ENCODE results near the gene NOXO1.
"Not testable (repeated sequence)": the region's sequence is repeated elsewhere in the genome, so short reads cannot be mapped to it uniquely, and the experiment has no call there.

NOXO1 gene

DNA sequence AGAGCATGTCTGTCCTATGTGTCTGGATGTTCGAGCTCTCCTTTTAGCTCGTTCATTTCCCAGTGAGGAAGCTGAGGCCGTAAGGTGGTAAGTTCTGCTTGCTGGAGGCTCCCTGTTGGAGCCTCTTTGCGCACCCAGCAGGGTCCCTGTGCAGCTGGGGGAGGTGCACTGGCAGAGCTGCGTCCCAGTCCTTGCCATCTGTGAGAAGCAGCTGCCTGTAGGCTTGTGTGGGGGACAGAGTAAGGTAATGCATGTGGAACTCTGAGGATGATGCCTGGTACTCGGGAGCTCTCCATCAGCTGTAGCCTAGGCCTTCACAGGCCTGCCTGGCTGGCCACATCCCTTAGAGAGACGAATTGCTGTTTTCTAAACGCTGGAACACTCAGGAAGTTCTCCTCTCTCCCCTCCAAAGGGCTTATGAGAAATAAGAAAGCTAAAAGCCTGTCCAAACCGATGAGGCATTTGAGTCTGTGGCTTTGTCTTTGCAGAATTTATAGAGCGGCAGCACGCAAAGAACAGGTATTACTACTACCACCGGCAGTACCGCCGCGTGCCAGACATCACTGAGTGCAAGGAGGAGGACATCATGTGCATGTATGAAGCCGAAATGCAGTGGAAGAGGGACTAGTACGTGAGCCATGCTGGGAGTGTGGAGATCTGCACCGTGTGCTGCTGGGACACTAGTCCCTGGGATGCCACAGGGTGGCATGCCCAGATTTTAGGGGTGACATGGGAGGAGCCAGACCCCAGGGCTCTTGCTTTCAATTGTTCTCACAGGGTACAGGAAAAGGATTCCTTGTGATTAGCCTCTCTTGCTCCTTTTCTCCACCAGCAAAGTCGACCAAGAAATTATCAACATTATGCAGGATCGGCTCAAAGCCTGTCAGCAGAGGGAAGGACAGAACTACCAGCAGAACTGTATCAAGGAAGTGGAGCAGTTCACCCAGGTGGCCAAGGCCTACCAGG, 20.3 kb downstream of the NOXO1 start:
- peak; percentile 44 for DNase-seq

DNA sequence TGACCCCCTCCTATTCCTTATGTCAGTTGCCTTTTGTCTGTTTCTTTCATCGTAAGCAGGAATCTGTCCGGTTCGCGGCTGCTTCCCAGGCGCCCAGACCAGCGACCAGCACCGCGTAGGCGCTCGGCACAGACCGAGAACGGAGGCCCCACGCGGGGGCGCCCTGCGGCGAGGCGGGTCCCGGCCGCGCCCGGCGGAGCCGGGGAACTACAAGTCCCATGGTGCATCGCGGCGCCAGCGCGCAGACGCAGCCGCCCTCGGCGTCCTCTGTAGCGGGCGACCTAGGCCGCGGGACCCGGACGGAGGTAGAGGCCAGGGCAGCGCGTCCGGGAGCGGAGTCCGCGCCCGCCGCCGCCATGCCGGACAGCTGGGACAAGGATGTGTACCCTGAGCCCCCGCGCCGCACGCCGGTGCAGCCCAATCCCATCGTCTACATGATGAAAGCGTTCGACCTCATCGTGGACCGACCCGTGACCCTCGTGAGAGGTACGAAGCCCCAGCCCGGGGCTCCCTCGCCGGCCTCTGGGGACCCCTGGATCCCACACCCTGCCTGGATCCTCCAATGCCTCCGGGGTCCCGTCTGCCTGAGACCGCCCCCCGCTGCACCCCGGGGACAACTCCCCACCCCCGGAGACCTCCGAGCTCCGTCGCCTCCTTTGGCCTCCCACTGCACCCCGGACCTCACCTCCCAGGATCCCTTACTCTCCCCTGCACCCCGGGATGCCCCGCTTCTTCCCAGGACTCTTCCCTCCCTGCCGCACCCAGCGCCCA, 21.8 kb downstream of the NOXO1 start, which contains the start of gene NDUFB10:
NDUFB10 (plus strand) TSS at position 270 of the 771 bp plus-strand sequence; CDS start at position 357, 87 bp downstream.
- DNase-seq = peak; percentile 76

DNA sequence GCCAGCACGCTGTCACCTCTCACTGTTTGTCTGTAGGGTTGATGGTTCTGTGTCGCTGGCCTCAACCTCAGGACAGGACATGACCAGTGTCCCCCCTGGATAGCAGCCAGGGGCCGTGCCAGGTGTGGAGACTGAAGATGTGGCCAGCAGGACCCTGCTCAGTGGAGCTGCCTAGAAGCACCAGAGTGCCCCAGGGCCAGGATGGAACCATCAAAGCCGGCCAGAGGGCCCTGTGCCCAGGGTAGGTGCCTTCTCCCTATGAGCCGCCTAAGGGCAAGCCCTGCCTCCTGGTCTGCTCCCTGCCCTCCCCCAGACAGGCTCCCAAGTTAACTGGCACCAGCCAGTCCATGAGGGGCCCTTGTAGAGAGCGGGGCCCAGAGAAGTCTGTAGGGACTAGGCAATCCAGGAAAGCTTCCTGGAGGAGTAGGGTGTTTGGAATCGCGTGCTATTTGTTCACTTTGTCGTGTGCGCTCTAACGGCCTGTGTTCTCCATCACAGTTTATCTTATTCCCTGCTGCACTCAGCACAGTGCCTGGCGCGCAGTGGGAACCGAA, 22.5 kb downstream of the NOXO1 start:
- DNase-seq = no peak

DNA sequence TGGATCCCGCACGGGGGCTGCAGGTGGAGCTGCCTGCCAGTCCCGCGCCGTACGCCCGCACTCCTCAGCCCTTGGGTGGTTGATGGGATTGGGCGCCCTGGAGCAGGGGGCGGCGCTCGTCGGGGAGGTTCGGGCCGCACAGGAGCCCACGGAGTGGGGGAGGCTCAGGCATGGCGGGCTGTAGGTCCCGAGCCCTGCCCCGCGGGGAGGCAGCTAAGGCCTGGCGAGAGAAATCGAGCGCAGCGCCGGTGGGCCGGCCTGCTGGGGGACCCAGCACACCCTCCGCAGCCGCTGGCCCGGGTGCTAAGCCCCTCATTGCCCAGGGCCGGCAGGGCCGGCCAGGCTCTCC, 23.2 kb downstream of the NOXO1 start:
- not testable (repeated sequence) for DNase-seq

DNA sequence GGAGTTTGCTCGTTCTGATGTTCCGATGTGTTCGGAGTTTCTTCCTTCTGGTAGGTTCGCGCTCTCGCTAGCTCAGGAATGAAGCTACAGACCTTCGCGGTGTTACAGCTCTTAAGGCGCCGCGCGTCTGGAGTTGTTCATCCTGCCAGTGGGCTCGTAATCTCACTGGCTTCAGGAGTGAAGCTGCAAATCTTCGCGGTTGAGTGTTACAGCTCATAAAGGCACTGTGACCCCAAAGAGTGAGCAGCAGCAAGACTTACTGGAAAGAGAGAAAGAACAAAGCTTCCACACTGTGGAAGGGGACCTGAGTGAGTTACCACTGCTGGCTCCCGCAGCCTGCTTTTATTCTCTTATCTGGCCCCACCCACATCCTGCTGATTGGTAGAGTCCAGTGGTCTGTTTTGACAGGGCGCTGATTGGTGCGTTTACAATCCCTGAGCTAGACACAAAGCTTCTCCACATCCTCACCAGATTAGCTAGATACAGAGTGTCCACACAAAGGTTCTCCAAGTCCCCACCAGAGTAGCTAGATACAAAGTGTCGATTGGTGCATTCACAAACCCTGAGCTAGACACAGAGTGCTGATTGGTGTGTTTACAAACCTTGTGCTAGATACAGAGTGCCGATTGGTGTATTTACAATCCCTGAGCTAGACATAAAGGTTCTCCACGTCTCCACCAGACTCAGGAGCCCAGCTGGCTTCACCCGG, 23.7 kb downstream of the NOXO1 start:
- DNase-seq = not testable (repeated sequence)

DNA sequence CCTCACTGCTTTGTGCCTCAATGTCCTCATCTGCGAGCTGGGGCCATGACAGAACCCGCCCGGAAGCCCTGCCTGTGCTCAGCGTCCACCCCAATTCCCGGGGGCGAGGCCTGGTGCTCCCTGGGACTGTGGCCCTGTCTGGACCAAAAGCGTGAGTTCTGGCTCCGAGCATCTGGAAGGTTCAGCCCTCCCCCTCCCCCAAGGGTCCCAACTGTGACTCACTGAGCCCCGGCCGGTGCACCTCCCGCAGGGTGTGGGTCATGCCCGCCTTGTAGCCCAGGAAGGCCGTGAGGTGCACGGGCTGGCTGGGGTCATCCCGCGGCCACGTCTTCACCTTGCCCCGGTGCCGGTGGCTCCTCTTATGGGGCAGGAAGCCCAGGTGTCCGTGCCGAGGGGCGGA, 27.5 kb downstream of the NOXO1 start:
- DNase-seq = no peak

DNA sequence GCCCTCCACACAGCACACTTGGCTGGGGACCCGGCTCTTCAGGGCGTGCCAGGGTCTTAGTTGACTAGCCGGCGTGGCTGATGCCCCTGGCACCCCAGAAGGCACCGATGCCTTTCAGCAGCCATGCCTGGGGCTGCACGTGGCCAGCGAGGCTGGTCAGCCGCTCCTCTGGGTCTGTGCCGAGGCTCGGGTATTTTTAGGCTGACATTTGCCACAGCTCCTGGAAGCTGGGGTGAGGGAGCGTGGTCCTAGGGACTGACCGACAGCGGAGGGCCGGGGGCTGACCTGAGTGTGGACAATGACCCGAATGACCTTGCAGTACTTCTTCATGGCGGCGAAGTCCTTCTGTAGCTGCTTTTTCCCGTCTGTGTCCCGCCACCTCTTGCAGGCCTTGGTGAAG, 30.7 kb downstream of the NOXO1 start:
- DNase-seq = no peak

DNA sequence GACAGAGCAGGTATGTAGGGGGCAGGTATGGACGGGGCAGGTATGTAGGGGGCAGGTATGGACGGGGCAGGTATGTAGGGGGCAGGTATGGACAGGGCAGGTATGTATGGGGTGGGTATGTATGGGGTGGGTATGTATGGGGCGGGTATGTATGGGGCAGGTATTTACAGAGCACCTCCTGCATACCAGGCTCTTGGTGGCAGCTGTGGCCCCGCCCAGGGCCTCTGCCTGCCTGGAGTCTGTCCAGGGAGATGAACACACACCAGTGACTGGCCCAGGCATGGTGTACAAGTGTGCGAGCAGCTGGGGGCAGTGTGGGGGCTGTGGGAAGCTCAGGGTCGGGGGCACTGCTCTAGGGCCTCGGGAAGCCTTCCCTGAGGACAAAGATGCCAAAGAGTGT, 31.2 kb downstream of the NOXO1 start:
- DNase-seq = no peak

DNA sequence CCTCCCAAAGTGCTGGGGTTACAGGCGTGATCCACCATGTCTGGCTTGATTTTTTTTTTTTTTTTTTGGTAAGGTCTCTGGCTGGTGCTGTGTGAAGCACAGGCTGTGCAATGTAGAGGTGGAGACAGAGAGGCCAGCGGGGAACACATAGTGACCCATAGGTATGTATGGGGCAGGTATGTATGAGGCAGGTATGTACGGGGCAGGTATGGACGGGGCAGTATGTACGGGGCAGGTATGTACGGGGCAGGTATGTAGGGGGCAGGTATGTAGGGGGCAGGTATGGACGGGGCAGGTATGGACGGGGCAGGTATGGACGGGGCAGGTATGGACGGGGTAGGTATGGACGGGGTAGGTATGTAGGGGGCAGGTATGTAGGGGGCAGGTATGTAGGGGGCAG, 31.8 kb downstream of the NOXO1 start:
- no peak for DNase-seq

DNA sequence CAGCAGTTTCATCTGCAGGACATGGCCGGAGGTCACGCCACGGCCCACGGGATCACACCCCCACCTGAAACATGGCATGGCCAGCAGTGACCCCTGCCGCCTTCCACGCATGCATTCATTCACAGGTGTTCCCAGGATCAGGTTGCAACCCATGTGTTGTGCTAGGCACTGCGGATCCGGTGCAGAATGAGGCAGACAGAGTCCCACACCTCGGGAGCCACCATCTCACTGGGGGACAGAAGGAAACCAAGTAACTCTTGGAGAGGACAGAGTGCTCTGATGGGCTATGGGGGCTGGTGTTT, 33.9 kb downstream of the NOXO1 start:
- DNase-seq = no peak

DNA sequence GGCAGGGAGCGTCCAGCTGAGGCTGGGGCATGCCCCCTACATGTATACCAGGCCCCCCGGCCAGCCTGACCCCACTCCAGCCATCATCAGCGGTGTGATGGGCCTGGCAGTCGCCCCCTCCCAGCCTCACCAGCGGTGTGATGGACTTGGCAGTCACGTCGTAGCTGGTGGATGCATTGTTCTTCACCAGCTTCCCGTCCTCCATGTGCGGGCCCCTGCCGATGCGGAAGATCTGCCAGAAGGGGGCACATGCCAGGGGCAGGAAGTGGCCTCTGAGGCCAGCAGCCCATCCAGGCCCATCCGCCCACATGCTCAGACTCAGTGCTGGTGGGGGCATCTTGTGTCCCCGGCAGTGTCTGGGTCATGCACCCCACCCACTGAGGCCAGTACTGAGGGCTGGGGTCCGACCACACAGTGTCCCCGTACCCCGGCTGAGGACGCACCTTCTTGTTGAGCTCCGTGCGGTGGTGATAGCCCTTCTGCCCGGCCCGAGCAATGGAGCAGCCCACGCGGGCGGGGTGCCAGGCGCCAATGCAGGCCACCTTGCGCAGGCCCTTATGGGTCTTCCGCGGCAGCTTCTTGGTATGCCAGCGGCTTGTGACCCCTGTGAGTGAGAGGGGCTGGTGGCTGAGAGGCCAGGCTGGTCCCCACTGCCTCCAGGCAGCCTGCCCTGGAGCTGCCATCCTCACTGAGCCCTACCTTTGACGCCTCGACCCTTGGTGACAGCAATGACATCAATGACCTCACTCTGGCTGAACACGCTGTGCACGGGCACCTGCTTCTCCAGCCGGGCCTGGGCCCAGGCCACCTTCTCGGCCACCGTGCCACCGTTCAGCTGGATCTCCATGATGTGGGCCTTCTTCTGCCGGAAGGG, 34.5 kb downstream of the NOXO1 start:
- DNase-seq = no peak

DNA sequence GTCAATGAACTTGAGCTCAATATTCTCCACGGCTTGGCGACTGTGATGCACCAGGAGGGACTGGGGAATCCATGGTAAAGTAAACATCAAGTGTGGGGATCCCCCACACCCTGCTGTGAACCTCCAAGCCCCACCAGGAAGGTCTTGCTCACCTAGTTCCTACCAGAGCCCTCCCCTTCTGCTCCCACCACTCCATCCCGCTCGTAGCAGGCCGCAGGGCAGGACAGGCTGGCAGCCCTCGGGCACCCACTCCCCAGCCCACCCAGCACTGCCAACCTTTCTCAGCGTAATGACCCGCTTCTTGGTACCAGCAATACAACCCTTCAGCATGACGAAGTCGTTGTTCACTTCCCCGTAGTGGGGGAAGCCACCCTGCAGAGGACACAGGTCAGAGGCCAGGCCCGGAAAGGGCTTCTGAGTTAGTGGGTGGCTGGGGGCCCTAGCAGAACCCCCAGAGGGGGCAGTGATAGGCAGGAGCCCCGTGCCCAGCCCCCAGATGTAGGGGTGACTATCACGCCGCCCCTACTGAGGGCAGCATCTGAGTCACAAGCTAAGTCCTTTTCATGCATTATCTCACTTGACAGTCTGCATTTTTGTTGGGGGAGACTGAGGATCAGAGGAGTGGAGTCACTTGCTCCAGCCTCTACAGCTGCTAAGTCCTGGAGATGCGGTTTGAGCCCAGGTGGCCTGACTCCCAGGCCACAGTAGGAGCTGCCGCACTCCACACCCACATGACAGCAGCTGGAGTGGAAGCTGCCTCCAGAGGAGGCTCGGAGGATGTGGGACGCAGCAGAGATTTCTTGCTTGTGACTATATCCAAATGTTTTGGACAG, 35.5 kb downstream of the NOXO1 start:
- DNase-seq = no peak

DNA sequence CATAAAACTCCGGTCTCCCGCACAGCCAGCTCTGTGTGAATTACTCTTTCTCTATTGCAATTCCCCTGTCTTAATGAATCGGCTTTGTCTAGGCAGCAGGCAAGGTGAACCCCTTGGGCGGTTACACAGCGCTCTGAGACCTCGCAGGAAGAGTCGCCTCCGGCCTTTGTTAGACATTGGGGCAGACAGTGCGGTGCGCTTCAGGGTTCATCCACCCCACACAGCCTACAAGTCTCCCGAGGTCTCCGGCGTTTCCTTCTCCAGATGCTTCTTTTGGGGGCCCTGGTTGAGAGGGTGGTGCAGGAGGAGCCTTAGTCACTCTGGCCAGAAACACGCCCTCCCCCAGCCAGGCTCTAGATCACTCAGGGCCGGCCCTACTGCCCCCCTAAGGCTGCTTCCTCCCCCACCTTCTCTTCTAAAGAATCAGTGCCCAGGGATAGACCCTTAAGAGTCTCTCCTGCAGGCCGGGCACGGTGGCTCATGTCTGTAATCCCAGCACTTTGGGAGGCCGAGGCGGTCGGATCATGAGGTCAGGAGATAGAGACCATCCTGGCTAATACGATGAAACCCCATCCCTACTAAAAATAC, 36.6 kb downstream of the NOXO1 start:
- no peak for DNase-seq

DNA sequence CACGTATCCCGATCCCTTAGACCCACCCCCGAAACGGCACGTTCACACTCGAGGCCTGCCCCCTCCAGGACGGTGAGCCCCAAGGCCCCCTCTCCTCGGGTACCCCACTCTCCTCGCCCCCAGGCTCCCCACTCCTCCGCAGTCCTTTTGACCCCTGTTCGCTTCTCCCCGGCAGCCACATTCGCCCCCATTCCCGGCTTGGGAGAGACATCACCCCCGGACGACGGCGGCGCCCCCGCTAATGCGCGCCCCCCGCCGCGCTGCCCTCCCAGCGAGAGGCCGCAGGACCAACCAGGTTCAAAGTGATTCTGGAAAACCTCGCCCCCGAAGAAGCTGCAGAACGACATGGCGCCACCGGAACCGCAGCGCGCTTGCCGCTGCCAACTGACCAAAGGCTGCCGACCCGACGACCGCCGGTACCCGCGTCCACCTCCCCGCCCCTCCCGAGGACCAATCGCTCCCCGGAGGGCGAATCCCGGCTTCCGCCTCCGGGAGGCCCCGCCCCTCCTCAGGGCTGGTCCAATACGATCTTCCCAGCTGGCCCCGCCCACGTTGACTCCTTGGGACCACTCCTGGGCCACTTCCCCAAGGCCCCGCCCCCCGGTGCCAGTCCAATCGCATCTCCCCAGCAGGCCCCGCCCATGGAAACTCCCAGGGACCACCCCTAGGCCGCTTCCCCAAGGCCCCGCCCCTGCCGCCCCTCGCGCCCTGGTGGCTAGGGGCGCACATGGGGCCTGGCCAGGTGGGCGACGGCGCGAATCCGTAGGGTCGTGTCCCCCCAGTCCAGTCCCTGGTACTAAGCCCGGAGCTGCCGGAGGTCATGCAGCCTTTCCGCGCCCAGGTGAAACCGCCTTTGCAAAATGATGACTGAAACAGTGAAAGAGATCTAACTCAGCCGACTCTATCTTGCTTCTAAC, 38.2 kb downstream of the NOXO1 start, which contains the start of gene MSRB1:
MSRB1 (minus strand) TSS at position 390 of the 917 bp plus-strand sequence; CDS start at position 347, 43 bp downstream.
- peak; percentile 100 for DNase-seq

DNA sequence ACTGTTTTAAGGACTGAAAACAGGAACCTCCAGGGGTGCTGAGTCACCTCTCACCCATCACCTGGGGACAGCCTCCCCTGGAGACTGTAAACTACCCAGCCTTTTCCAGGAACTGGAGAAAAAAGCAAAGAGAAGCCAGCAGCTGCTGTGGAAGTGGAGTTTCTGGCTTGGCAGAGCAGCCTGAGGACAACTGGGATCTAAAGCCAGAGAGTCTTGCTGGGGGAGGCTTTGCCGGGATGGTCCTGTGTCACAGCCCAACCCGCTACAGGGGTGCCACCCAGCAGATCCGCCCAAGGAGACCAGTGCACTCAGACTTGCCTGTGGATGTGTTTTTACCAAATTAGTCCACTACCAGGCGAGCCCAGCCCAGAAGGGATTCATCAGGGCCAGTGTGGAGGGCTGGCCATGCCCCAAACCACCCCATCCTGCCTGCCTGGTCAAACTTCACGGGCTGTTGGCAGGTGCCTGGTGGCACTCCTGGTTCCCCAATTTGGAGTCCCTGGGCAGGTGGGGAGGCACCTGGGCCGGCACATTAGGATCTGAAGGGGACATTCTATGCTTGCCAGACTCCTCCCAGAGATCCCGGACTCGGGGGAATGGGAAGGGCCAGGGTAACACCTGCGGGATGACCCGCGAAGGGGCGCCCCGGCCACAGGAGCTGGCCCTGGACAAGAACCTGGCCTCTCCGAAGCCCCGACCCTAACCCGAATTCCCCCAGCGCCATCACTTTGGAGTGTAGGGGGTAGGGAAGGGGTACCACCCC, 39.0 kb downstream of the NOXO1 start:
- DNase-seq = no peak

DNA sequence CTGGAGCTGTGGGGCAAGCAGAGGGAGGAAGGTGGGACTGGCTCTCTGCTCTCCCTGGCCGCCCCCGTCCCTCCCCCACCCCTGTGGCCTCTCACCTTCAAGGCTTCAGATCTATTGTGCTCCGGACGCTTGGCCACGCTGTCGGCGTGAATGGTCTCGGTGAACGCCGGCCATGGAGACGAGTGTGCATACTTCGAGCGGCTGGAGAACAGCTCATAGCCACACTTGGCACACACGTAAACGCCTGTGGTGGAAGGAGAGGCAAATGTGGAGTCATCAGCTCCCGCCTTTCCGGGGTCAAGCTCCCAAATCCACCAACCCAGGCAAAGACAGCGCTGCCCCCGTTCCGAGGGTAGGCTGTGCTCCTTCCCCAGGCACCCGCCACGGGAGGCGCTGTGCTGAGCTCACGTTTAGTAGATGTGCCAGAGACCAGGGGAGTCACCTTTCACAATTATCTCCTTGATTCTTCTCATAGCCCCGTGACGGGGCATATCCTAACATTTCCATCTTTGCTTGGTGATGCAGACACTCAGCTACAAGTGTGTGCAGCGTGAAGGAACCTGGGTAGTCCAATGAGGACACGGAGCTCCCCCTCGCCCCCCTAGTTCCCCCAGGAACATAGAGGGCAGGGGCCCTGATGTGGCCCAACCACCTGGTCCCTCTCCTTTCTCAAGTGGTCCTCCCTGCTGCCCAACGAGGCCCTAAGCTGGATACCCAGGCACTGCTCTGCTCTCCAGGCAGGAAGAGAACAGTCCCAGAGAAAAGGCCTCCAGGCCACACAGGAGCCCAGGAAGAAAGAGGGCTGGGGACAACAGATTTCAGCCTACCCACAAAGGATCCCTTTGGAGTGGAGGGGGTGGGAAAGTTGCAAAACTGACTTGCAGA, 39.9 kb downstream of the NOXO1 start:
- DNase-seq = no peak

DNA sequence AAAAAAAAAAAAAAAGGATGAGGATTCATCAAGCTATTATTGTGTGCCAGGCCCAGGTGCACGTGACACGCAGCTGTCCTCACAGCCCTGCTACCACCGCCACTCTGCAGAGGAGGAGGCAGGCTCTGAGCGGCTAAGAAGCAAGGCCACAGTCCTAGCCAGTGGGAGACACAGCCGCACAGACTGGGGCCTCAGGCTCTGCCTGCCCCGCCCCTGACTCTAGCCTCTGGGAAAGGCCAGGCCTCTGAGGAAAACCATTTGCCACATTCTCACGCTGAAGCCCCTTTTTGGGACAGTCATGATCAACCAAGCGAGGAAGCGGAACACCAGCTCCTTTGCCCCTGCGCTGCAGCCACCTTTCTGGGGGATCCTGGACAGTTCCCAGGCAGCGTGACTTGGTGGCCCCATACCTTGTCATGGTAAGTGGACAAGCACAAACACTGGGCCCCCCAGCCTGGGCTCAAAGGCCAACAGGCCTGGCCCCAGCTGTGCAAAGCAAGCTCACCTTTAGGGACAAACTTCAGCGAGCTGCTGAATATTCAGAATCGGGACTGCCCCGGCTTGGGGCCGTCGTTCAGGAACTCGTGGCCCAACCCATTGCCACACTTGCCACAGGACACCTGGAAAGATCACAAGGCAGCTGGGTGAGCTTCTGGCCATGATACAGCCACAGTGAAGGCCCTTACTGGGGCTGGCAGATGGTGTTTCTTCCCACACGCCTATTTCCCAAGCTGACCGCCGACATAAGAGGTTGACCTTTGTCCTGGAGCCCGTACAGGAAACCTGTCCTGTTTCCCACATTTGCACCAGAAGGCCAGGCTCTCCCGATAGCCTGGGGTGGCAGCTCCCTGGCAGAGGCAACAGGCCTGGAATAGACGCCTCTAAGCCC, 40.8 kb downstream of the NOXO1 start:
- DNase-seq = no peak

Data from COR-L47 (cell line).